ENCODE results near the gene KLK15.

DNA sequence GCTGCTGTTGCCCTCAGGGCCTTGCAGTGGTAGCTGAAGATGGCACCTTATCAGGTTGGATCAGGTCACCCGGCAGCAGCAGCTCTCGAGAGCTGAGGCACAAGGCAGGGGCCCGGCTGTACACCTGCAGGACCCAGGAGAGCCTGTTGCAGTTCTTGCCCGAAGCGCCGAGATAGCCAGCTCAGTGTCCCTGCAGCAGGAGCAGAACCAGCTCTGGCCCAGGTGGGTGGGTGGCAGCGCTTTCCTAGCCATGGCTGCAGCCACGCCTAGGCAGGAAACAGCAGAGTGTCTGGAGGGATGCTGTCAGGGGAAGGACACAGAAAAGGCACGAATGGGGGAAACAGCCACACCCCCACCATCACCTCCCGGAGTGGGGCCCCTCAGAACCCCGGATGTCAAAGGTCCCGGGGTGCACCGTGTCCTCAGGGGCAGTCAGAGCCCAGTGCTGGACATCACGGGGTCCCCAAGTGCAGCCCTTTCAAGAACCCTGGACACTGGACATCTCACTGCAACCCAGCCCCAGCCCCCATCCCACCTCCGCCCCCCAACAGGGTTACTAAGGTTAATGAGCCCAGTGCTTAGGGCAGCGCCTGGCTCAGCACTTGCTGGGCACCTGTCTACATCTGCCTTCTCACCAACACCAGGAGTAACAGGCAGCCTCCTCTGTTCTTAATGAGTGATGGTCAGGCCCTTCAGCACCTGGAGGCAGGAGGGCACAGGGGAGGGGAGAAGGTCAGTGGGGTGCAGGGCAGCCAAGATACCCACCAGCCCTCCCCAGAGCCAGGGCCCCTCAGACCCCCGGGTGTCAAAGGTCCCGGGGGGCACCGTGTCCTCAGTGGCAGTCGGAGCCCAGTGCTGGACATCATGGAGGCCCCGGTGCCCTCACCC lies 34.5 kb downstream of the KLK15 start:
- no peak for TF ChIP-seq BHLHE40 (IDR thresholded peaks at IDR 0.05; ENCODE audit: borderline replicate concordance)
- no peak for TF ChIP-seq FOXM1 (IDR thresholded peaks at IDR 0.05; ENCODE audit: borderline replicate concordance)
- no peak for TF ChIP-seq ARNT (IDR thresholded peaks at IDR 0.05)
- no peak for TF ChIP-seq FOXK2 (IDR thresholded peaks at IDR 0.05)
- TF ChIP-seq TARDBP (IDR thresholded peaks at IDR 0.05), result no peak
- TF ChIP-seq FOXA1 (IDR thresholded peaks at IDR 0.05), result no peak
- TF ChIP-seq, protein P1, sequence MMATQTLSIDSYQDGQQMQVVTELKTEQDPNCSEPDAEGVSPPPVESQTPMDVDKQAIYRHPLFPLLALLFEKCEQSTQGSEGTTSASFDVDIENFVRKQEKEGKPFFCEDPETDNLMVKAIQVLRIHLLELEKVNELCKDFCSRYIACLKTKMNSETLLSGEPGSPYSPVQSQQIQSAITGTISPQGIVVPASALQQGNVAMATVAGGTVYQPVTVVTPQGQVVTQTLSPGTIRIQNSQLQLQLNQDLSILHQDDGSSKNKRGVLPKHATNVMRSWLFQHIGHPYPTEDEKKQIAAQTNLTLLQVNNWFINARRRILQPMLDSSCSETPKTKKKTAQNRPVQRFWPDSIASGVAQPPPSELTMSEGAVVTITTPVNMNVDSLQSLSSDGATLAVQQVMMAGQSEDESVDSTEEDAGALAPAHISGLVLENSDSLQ (IDR thresholded peaks at IDR 0.05), result no peak
- TF ChIP-seq SUZ12 (IDR thresholded peaks at IDR 0.05), result no peak
- no peak for TF ChIP-seq HDGF (IDR thresholded peaks at IDR 0.05; ENCODE audit: borderline replicate concordance)
- no peak for TF ChIP-seq LEF1 (IDR thresholded peaks at IDR 0.05; ENCODE audit: borderline replicate concordance)
- no peak for TF ChIP-seq ZNF384 (IDR thresholded peaks at IDR 0.05)

Data from HEK293T (cell line).